T-helper 22 cell (primary cell): ENCODE results near the gene PATZ1.

Experiments
- DNase-seq: peaks from one replicate; pipeline ENCODE4 v3.0.0-alpha.2; 2020; ENCODE audit warnings: low read depth

The PATZ1 gene

DNA sequence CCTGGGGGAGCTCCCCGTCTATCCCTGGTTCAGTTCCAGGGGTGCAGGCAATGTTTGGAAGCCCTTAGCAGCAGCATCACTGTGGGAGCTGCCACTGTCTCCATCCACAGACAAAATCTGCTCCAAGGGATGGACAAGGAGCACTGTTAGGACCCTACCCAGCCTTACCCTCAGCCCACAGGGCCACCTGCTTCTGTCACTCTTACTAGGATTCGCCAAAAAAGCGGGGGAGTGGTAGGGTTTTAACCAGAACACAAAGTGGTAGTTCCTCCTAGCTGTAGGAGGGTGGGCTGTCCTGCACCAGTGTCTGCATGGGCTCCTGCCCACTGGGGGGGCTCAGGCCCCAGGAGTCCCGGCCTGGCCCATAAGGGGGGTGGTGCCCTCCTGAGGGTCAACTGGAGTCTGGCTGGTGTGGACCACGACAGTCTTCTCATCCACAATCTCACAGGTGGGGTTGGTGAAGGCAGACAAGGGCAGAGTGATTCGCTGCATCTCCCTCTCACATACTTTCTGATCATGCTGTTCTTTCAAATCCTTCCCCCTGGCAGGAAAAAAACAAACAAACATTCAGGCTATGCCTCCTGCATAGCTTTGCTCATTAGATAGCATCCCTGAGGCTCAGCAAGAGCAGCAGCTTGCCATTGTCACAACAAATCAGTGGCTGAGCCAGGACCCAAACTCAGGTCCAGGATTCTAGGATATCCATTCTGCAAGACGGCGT is 63.2 kb downstream of the PATZ1 start:
- DNase-seq = no peak

DNA sequence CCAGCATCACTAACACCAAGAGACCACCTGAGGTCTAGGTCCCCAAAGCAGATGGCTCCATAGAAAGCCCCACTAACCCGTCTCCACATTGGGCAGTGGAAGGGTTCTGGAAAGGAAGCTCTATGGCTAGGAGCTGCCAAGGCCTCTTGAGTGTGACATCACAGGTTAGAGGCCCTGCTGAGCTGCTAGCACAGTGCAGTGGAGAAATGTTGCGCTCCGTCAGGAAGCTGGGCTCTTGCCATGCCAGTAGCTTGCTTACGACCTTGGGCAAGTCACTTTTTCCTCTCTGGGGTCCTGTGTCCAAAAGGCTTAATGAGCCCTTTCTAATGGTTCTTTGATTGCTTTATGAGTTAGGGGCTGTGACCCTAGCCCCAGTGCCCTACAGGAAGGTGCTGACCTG is 64.4 kb downstream of the PATZ1 start:
- no peak for DNase-seq

DNA sequence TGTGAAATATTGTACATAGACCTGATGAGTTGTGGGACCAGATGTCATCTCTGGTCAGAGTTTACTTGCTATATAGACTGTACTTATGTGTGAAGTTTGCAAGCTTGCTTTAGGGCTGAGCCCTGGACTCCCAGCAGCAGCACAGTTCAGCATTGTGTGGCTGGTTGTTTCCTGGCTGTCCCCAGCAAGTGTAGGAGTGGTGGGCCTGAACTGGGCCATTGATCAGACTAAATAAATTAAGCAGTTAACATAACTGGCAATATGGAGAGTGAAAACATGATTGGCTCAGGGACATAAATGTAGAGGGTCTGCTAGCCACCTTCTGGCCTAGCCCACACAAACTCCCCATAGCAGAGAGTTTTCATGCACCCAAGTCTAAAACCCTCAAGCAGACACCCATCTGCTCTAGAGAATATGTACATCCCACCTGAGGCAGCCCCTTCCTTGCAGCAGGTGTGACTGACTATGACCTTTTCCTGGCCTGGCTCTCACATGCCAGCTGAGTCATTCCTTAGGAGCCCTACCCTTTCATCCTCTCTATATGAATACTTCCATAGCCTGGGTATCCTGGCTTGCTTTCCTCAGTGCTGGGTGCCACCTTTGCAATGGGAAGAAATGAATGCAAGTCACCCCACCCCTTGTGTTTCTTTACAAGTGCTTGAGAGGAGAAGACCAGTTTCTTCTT is 66.2 kb downstream of the PATZ1 start:
- DNase-seq = no peak

DNA sequence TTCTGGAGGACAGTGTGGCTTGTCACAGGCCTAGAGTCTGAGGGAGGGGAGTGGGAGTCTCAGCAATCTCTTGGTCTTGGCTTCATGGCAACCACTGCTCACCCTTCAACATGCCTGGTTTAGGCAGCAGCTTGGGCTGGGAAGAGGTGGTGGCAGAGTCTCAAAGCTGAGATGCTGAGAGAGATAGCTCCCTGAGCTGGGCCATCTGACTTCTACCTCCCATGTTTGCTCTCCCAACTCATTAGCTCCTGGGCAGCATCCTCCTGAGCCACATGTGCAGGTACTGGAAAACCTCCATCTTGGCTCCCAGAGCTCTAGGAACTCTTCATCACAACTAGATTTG is 66.8 kb downstream of the PATZ1 start:
- DNase-seq = no peak

DNA sequence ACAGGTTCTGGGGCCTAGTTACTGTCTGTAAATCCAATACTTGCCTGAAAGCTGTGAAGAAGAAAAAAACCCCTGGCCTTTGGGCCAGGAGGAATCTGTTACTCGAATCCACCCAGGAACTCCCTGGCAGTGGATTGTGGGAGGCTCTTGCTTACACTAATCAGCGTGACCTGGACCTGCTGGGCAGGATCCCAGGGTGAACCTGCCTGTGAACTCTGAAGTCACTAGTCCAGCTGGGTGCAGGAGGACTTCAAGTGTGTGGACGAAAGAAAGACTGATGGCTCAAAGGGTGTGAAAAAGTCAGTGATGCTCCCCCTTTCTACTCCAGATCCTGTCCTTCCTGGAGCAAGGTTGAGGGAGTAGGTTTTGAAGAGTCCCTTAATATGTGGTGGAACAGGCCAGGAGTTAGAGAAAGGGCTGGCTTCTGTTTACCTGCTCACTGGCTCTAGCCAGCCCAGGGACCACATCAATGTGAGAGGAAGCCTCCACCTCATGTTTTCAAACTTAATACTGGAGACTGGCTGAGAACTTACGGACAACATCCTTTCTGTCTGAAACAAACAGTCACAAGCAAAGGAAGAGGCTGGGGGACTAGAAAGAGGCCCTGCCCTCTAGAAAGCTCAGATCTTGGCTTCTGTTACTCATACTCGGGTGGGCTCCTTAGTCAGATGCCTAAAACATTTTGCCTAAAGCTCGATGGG is 67.4 kb downstream of the PATZ1 start:
- DNase-seq = peak; percentile 36

DNA sequence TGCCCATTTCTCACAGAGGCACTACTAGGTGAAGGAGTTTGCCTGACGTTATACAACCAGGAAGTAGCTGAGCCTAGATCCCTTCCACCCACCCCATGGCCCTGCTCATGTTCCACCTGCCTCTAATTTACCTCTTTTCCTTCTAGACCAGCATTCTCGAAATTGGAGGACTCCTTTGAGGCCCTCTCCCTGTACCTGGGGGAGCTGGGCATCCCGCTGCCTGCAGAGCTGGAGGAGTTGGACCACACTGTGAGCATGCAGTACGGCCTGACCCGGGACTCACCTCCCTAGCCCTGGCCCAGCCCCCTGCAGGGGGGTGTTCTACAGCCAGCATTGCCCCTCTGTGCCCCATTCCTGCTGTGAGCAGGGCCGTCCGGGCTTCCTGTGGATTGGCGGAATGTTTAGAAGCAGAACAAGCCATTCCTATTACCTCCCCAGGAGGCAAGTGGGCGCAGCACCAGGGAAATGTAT is 68.0 kb downstream of the PATZ1 start:
- no peak for DNase-seq

DNA sequence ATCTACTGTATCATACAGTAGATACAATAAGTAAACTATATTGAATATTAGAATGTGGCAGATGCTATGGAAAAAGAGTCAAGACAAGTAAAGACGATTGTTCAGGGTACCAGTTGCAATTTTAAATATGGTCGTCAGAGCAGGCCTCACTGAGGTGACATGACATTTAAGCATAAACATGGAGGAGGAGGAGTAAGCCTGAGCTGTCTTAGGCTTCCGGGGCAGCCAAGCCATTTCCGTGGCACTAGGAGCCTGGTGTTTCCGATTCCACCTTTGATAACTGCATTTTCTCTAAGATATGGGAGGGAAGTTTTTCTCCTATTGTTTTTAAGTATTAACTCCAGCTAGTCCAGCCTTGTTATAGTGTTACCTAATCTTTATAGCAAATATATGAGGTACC is 68.4 kb downstream of the PATZ1 start:
- no peak for DNase-seq

DNA sequence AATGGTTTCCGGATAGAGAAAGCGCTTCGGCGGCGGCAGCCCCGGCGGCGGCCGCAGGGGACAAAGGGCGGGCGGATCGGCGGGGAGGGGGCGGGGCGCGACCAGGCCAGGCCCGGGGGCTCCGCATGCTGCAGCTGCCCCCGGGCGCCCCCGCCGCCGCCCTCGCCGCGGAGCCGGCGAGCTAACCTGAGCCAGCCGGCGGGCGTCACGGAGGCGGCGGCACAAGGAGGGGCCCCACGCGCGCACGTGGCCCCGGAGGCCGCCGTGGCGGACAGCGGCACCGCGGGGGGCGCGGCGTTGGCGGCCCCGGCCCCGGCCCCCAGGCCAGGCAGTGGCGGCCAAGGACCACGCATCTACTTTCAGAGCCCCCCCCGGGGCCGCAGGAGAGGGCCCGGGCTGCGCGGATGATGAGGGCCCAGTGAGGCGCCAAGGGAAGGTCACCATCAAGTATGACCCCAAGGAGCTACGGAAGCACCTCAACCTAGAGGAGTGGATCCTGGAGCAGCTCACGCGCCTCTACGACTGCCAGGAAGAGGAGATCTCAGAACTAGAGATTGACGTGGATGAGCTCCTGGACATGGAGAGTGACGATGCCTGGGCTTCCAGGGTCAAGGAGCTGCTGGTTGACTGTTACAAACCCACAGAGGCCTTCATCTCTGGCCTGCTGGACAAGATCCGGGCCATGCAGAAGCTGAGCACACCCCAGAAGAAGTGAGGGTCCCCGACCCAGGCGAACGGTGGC is 69.5 kb downstream of the PATZ1 start:
- DNase-seq = no peak
